ENCODE data around the gene ZMYND8. TPM values are rescaled to one million over a fixed set of nuclear protein-coding genes. Genes with fewer than 3 reads are reported as not detected.
A peak's percentile ranks its signal among the peaks of the same experiment; 100 is the strongest.

Gene ZMYND8
- total RNA-seq, 1 donor from 2014 or later: 109 TPM

- Mint-ChIP-seq H3K36me3 (ENCODE audit: low read depth, unreplicated experiment) (peaks cover 43% of the 10 kb centered on the region), H3K4me1 (ENCODE audit: unreplicated experiment) (peaks cover 56% of the 10 kb centered on the region), H3K4me3 (ENCODE audit: unreplicated experiment) (no peak overlapping the region), H3K27me3 (ENCODE audit: unreplicated experiment) (peaks cover 6% of the 10 kb centered on the region), H3K27ac (ENCODE audit: unreplicated experiment) (peak overlapping the region; percentile 38), H3K9me3 (ENCODE audit: unreplicated experiment) (no peaks in the 10 kb centered on the region)
- no peak for DNase-seq (ENCODE audit: low spot score)
- no peak for TF ChIP-seq CTCF (IDR thresholded peaks at IDR 0.05; ENCODE audit: unreplicated experiment)
Observed at GRCh38 chr20:47335251-47336128, 21.0 kb downstream of the ZMYND8 start.

- Mint-ChIP-seq H3K4me3 (ENCODE audit: unreplicated experiment) (peak overlapping the region; percentile 70), H3K9me3 (ENCODE audit: unreplicated experiment) (no peaks in the 10 kb centered on the region), H3K27ac (ENCODE audit: unreplicated experiment) (peak overlapping the region; percentile 76), H3K27me3 (ENCODE audit: unreplicated experiment) (peaks cover 6% of the 10 kb centered on the region), H3K36me3 (ENCODE audit: low read depth, unreplicated experiment) (peaks cover 45% of the 10 kb centered on the region), H3K4me1 (ENCODE audit: unreplicated experiment) (peaks cover 50% of the 10 kb centered on the region)
- DNase-seq (ENCODE audit: low spot score): no peak
- no peak for TF ChIP-seq CTCF (IDR thresholded peaks at IDR 0.05; ENCODE audit: unreplicated experiment)
Observed at GRCh38 chr20:47334022-47334551, 22.4 kb downstream of the ZMYND8 start.

GRCh38 chr20:47332381-47333206 is 23.9 kb downstream of the ZMYND8 start:
- H3K4me1 Mint-ChIP-seq (ENCODE audit: unreplicated experiment): peaks cover 46% of the 10 kb centered on the region
- peaks cover 55% of the 10 kb centered on the region for H3K36me3 Mint-ChIP-seq (ENCODE audit: low read depth, unreplicated experiment)
- peak overlapping the region; percentile 62 for H3K27ac Mint-ChIP-seq (ENCODE audit: unreplicated experiment)
- H3K4me3 Mint-ChIP-seq (ENCODE audit: unreplicated experiment): peak overlapping the region; percentile 76
- H3K9me3 Mint-ChIP-seq (ENCODE audit: unreplicated experiment): no peaks in the 10 kb centered on the region
- no peak for TF ChIP-seq CTCF (IDR thresholded peaks at IDR 0.05; ENCODE audit: unreplicated experiment)
- peaks cover 9% of the 10 kb centered on the region for H3K27me3 Mint-ChIP-seq (ENCODE audit: unreplicated experiment)
- no peak for DNase-seq (ENCODE audit: low spot score)

- Mint-ChIP-seq H3K36me3 (ENCODE audit: low read depth, unreplicated experiment) (peaks cover 56% of the 10 kb centered on the region), H3K9me3 (ENCODE audit: unreplicated experiment) (no peaks in the 10 kb centered on the region), H3K4me3 (ENCODE audit: unreplicated experiment) (peak overlapping the region; percentile 2), H3K27ac (ENCODE audit: unreplicated experiment) (peak overlapping the region; percentile 62), H3K27me3 (ENCODE audit: unreplicated experiment) (peaks cover 9% of the 10 kb centered on the region), H3K4me1 (ENCODE audit: unreplicated experiment) (peaks cover 43% of the 10 kb centered on the region)
- DNase-seq (ENCODE audit: low spot score): no peak
- TF ChIP-seq CTCF (IDR thresholded peaks at IDR 0.05; ENCODE audit: unreplicated experiment): no peak
Observed at GRCh38 chr20:47330933-47331708, 25.4 kb downstream of the ZMYND8 start.
